Loucy (cell line): ENCODE measurements around the gene PCSK4.

ENCODE experiments used
- EZH2phosphoT487 ChIP-seq: fragments of 200-600 bp; IDR thresholded peaks from 2 replicates; pipeline ENCODE4 v1.6.1; 2018; ENCODE audit warnings: antibody characterized with exemption, mild to moderate bottlenecking, moderate library complexity, borderline replicate concordance
- TF ChIP-seq, protein P1 (sequence below): fragments of 200-600 bp; sonication (generic); conservative IDR thresholded peaks from 2 replicates; pipeline ENCODE4 v1.5.1; 2014; ENCODE audit warnings: mild to moderate bottlenecking, antibody characterized with exemption, low read length

GRCh38 chr19:1497578-1498235 is 7.6 kb upstream of the PCSK4 start:
- TF ChIP-seq, protein P1, sequence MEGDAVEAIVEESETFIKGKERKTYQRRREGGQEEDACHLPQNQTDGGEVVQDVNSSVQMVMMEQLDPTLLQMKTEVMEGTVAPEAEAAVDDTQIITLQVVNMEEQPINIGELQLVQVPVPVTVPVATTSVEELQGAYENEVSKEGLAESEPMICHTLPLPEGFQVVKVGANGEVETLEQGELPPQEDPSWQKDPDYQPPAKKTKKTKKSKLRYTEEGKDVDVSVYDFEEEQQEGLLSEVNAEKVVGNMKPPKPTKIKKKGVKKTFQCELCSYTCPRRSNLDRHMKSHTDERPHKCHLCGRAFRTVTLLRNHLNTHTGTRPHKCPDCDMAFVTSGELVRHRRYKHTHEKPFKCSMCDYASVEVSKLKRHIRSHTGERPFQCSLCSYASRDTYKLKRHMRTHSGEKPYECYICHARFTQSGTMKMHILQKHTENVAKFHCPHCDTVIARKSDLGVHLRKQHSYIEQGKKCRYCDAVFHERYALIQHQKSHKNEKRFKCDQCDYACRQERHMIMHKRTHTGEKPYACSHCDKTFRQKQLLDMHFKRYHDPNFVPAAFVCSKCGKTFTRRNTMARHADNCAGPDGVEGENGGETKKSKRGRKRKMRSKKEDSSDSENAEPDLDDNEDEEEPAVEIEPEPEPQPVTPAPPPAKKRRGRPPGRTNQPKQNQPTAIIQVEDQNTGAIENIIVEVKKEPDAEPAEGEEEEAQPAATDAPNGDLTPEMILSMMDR = no peak
- no peak for TF ChIP-seq EZH2phosphoT487
